Left ventricle myocardium inferior (tissue), 1 donor: Measurements from ENCODE around the gene NEB. TPM values are rescaled to one million over a fixed set of nuclear protein-coding genes. Genes with fewer than 3 reads are reported as not detected.

ENCODE experiments used
- DNase-seq: peaks from one replicate; pipeline ENCODE4 v3.0.0-alpha.2; 2020
- H3K27ac ChIP-seq: fragments of 200-600 bp; replicated peaks from 2 replicates; pipeline ENCODE4 v1.8.0; 2021
- H3K27me3 ChIP-seq: fragments of 200-600 bp; 2 replicates; pipeline ENCODE4 v1.8.0; 2021; ENCODE audit warnings: low read depth
- H3K36me3 ChIP-seq: fragments of 200-600 bp; 2 replicates; pipeline ENCODE4 v1.8.0; 2021
- H3K4me1 ChIP-seq: fragments of 200-600 bp; 2 replicates; pipeline ENCODE4 v1.8.0; 2021
- H3K4me3 ChIP-seq: fragments of 200-600 bp; 2 replicates; pipeline ENCODE4 v1.8.0; 2021; ENCODE audit warnings: mild to moderate bottlenecking, moderate library complexity
- H3K9me3 ChIP-seq: fragments of 200-600 bp; replicated peaks from 2 replicates; pipeline ENCODE4 v1.8.0; 2021
- CTCF ChIP-seq: fragments of 200-600 bp; IDR thresholded peaks from 2 replicates; pipeline ENCODE4 v1.8.0; 2021; ENCODE audit warnings: antibody characterized with exemption, mild to moderate bottlenecking, borderline replicate concordance
- intact Hi-C: fragments of 100-400 bp; cut with micrococcal nuclease; formaldehyde crosslinking; loops from one replicate; pipeline ENCODE4 v1.11.0; 2022
- total RNA-seq: library from RNA; stranded (reverse); fragmentation: NEBNext Ultra II Directional; extraction: Animal tissue kit (Norgen Biotek cat#: 25700); gene quantifications from one replicate; pipeline ENCODE4 v1.2.1, GENCODE V29; 2021
- donor health status: DM: no; HTN: yes; CAD: no; lungs with severe emphysema.

NEB gene
- total RNA-seq, 1 donor from 2014 or later, result 30.5 TPM

DNA sequence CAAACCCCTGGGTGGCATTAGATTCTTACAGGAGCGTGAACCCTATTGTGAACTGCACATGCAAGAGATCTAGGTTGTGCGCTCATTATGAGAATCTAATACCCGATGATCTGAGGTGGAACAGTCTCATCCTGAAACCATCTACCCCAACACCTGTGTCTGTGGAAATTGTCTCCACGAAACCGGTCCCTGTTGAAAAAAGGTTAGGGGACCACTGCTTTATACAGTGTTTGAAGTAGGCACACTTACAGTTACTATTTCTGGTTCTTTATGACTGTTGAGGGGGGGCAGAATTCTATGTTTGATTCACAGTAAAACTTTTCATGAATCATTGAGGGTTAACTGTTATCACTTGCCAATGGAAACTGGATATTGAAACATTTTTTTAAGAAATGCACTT, 252.5 kb downstream of the NEB start:
- Histone ChIP-seq H3K4me1 (no peaks in the 10 kb centered on the region), H3K27me3 (no peaks in the 10 kb centered on the region), H3K9me3 (no peaks in the 10 kb centered on the region), H3K4me3 (no peak overlapping the region), H3K27ac (no peak overlapping the region), H3K36me3 (peaks cover 53% of the 10 kb centered on the region)
- DNase-seq, result no peak
- TF ChIP-seq CTCF, result no peak
- intact Hi-C loops, result no loop called here

GRCh38 chr2:151478011-151478410, 256.3 kb downstream of the NEB start:
- Histone ChIP-seq H3K27me3 (no peaks in the 10 kb centered on the region), H3K9me3 (no peaks in the 10 kb centered on the region), H3K4me1 (peaks cover 5% of the 10 kb centered on the region), H3K27ac (no peak overlapping the region), H3K36me3 (peaks cover 66% of the 10 kb centered on the region), H3K4me3 (no peak overlapping the region)
- TF ChIP-seq CTCF, result no peak
- DNase-seq, result no peak
- intact Hi-C loops, result no loop called here

DNA sequence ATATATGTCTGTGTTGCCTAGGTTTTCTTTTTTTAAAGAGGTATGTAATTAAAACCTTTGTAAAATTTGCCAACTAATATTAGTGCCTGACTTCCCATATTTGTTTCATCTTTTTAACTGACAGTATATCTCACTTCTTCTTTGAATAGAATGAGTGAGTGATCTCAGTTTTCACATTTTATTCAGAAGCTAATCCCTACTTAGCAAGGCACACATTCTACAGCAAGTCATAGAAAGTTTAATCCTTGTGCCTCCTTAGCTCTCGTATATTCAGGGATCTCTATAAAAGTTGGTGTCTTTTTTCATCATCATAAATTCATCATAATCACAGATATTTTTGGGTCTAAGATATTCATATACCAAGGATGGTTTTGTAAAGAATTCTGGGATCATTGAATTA, 258.0 kb downstream of the NEB start:
- Histone ChIP-seq H3K36me3 (peaks cover 73% of the 10 kb centered on the region), H3K4me3 (no peak overlapping the region), H3K9me3 (peaks cover 5% of the 10 kb centered on the region), H3K27me3 (no peaks in the 10 kb centered on the region), H3K4me1 (peaks cover 5% of the 10 kb centered on the region), H3K27ac (no peak overlapping the region)
- no peak for TF ChIP-seq CTCF
- DNase-seq, result no peak
- intact Hi-C loops, result no loop called here

DNA sequence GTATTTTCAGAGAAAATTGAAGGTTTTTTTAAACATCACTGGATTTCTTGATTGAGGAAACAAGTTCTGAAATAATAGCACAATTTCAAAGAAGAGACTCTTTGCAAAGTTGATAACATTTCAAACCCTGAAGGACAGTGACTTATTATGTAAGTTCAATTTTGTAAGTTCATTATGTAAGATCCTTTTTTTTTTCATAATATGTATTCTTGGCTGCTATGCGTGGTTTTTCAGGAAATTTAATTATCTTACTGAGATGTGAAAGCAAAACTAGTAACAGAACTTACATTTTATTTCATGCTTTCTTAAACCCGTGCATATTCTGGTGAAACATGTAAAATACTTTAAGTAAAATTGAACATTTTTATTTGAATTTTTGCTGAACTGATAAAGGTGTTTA, 259.2 kb downstream of the NEB start:
- Histone ChIP-seq H3K36me3 (peaks cover 73% of the 10 kb centered on the region), H3K27ac (no peak overlapping the region), H3K4me3 (no peak overlapping the region), H3K9me3 (peaks cover 10% of the 10 kb centered on the region), H3K4me1 (peaks cover 5% of the 10 kb centered on the region), H3K27me3 (no peaks in the 10 kb centered on the region)
- DNase-seq, result no peak
- no peak for TF ChIP-seq CTCF
- intact Hi-C loops, result no loop called here

- Histone ChIP-seq H3K36me3 (peaks cover 93% of the 10 kb centered on the region), H3K9me3 (peaks cover 10% of the 10 kb centered on the region), H3K4me3 (no peak overlapping the region), H3K27ac (no peak overlapping the region), H3K27me3 (no peaks in the 10 kb centered on the region), H3K4me1 (peaks cover 5% of the 10 kb centered on the region)
- no peak for TF ChIP-seq CTCF
- intact Hi-C loops, result no loop called here
- DNase-seq, result no peak
Measured at GRCh38 chr2:151472966-151473365, 261.3 kb downstream of the NEB start.

- H3K9me3 ChIP-seq, result peaks cover 10% of the 10 kb centered on the region
- TF ChIP-seq CTCF, result no peak
- intact Hi-C loops, result no loop called here
- H3K4me3 ChIP-seq, result no peak overlapping the region
- peaks cover 96% of the 10 kb centered on the region for H3K36me3 ChIP-seq
- H3K4me1 ChIP-seq, result peaks cover 5% of the 10 kb centered on the region
- no peak overlapping the region for H3K27ac ChIP-seq
- no peak for DNase-seq
- no peaks in the 10 kb centered on the region for H3K27me3 ChIP-seq
Measured at GRCh38 chr2:151470556-151470955, 263.7 kb downstream of the NEB start.
